Adrenal gland (tissue), 5 donors: ENCODE results near the gene PMCH.

Source experiments
- POLR2A ChIP-seq, 2 donors: fragments of 450-650 bp; IDR thresholded peaks; one replicate each; pipeline ENCODE4 v1.6.1; 2017; ENCODE audit warnings: antibody characterized with exemption in 2 of 2, mild to moderate bottlenecking in 2 of 2, moderate library complexity in 1 of 2
- TF ChIP-seq, protein P1 (sequence below), 6 experiments: fragments of 450-650 bp in 4 of 6; fragments of 200-600 bp in 2 of 6; sonication (generic) in 1 of 6; IDR thresholded peaks; 1 replicate in 5 of 6; 2 replicates in 1 of 6; pipeline versions ENCODE4 v1.5.1 to v1.8.0; 2016 to 2021; ENCODE audit warnings: antibody characterized with exemption in 6 of 6, mild to moderate bottlenecking in 2 of 6, moderate library complexity in 1 of 6
- donor health status: DM: no; HTN: no; CAD: no.

DNA sequence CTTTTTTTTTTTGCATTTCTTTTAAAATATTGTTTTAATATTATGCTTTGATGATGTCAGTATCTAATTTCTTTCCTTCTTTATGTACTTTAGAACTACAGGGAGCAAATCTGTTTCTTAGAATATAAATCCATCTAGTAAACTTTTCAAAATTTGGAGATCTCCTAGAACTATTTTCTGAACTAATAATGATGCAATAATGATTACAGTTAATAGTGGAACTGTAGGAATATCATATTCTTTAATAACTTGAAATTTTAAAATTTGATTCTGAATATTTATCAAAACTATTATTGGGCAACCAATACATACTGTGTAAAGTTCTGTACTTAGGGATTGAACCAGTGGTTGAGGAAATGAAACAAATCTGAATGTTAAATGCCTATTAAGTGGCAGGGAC is 23.1 kb upstream of the PMCH start:
- no peak for TF ChIP-seq POLR2A (IDR thresholded peaks at IDR 0.05)
- TF ChIP-seq, protein P1, sequence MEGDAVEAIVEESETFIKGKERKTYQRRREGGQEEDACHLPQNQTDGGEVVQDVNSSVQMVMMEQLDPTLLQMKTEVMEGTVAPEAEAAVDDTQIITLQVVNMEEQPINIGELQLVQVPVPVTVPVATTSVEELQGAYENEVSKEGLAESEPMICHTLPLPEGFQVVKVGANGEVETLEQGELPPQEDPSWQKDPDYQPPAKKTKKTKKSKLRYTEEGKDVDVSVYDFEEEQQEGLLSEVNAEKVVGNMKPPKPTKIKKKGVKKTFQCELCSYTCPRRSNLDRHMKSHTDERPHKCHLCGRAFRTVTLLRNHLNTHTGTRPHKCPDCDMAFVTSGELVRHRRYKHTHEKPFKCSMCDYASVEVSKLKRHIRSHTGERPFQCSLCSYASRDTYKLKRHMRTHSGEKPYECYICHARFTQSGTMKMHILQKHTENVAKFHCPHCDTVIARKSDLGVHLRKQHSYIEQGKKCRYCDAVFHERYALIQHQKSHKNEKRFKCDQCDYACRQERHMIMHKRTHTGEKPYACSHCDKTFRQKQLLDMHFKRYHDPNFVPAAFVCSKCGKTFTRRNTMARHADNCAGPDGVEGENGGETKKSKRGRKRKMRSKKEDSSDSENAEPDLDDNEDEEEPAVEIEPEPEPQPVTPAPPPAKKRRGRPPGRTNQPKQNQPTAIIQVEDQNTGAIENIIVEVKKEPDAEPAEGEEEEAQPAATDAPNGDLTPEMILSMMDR (IDR thresholded peaks at IDR 0.05), result no peak
